OCI-LY7 (cell line): ENCODE results near the gene PEX10. TPM values are rescaled to one million over a fixed set of nuclear protein-coding genes. Genes with fewer than 3 reads are reported as not detected.

Source experiments
- BruUV-seq: library from RNA; stranded (reverse); fragments of 400-500 nt; replicated peaks from 2 replicates; lab custom pipeline; 2021; lab: Mats Ljungman, UMichigan
- CTCF ChIA-PET: fragments of 300-600 bp; sonication (Branson Sonifier 250); formaldehyde crosslinking; loops from one replicate; lab custom pipeline; 2022; ENCODE audit warnings: antibody characterized with exemption; ENCODE audit not compliant: unreplicated experiment; lab: Charles Lee
- POLR2A ChIA-PET: fragments of 300-600 bp; sonication (Branson Sonifier 250); formaldehyde crosslinking; loops from one replicate; lab custom pipeline; 2022; ENCODE audit warnings: antibody characterized with exemption; lab: Charles Lee
- DNase-seq: peaks from one replicate; pipeline ENCODE4 v3.0.0-alpha.2; 2015; ENCODE audit warnings: low spot score
- H2AFZ ChIP-seq: fragments of 200-600 bp; sonication (generic), shearing (Covaris generic); 2 replicates; pipeline ENCODE4 v1.6.1; 2014; ENCODE audit warnings: mild to moderate bottlenecking, antibody characterized with exemption, low read length, moderate library complexity
- H3K27ac ChIP-seq: fragments of 200-600 bp; sonication (generic); 2 replicates; pipeline ENCODE4 v1.5.1; 2014; ENCODE audit warnings: mixed run types, low read depth, mild to moderate bottlenecking, moderate library complexity, low read length, inconsistent platforms; ENCODE audit not compliant: poor library complexity, severe bottlenecking
- H3K36me3 ChIP-seq: fragments of 200-600 bp; sonication (generic); 2 replicates; pipeline ENCODE4 v1.6.1; 2014; ENCODE audit warnings: mild to moderate bottlenecking, antibody characterized with exemption, low read length, moderate library complexity, mixed read lengths; ENCODE audit not compliant: insufficient read depth
- H3K4me1 ChIP-seq: fragments of 200-600 bp; sonication (generic); 2 replicates; pipeline ENCODE4 v1.5.1; 2014; ENCODE audit warnings: mild to moderate bottlenecking, low read length; ENCODE audit not compliant: insufficient read depth, poor library complexity, severe bottlenecking
- H3K4me2 ChIP-seq: fragments of 200-600 bp; sonication (generic); 2 replicates; pipeline ENCODE4 v1.6.1; 2014; ENCODE audit warnings: mild to moderate bottlenecking, low read length
- H3K4me3 ChIP-seq: fragments of 200-600 bp; sonication (generic); 2 replicates; pipeline ENCODE4 v1.5.1; 2014; ENCODE audit warnings: mild to moderate bottlenecking, low read depth, low read length; ENCODE audit not compliant: poor library complexity, severe bottlenecking
- H3K79me2 ChIP-seq: fragments of 200-600 bp; sonication (generic); 2 replicates; pipeline ENCODE4 v1.6.1; 2016; ENCODE audit warnings: low read depth, mild to moderate bottlenecking, low read length, moderate library complexity, mixed read lengths; ENCODE audit not compliant: insufficient read depth
- H3K9me2 ChIP-seq: fragments of 200-600 bp; sonication (generic); 2 replicates; pipeline ENCODE4 v1.6.1; 2016; ENCODE audit warnings: mild to moderate bottlenecking, low read length, mixed read lengths; ENCODE audit not compliant: insufficient read depth
- H3K9me3 ChIP-seq: fragments of 200-600 bp; sonication (generic); 2 replicates; pipeline ENCODE4 v1.6.1; 2014; ENCODE audit warnings: mild to moderate bottlenecking, mixed run types, low read length, mixed read lengths
- H4K20me1 ChIP-seq: fragments of 200-600 bp; sonication (generic); 2 replicates; pipeline ENCODE4 v1.6.1; 2014; ENCODE audit warnings: mild to moderate bottlenecking, antibody characterized with exemption, low read length, moderate library complexity, mixed read lengths; ENCODE audit not compliant: insufficient read depth
- CTCF ChIP-seq: fragments of 200-600 bp; sonication (generic); conservative IDR thresholded peaks from 2 replicates; pipeline ENCODE4 v1.5.1; 2014; ENCODE audit warnings: mild to moderate bottlenecking, antibody characterized with exemption, low read length, moderate library complexity, mixed read lengths
- EZH2phosphoT487 ChIP-seq: fragments of 200-600 bp; sonication (generic); IDR thresholded peaks from 2 replicates; pipeline ENCODE4 v1.6.1; 2018; ENCODE audit warnings: low read depth, borderline replicate concordance, mild to moderate bottlenecking, mixed run types, antibody characterized with exemption, low read length, moderate library complexity, mixed read lengths
- intact Hi-C: fragments of 100-400 bp; cut with micrococcal nuclease; formaldehyde crosslinking; loops from one replicate; pipeline ENCODE4 v1.10.0; 2022; ENCODE audit not compliant: unreplicated experiment
- total RNA-seq, 2 experiments: library from RNA; depleted of rRNA in 1 of 2; stranded (reverse); fragments of >200 nt in 1 of 2; shearing (Covaris generic) in 1 of 2; gene quantifications; 2 replicates each; pipeline ENCODE4 v1.2.3, GENCODE V29; 2014 to 2022

PEX10 gene
- total RNA-seq, 2 experiments from 2014 or later = 23.3 to 24.5 TPM

GRCh38 chr1:2432441-2432844 lies 20.1 kb upstream of the PEX10 start:
- intact Hi-C loops = loop anchor here (5.0 kb wide), 1 partner anchor 115 kb away; no protein-coding TSS in a partner anchor
- no peak for DNase-seq
- H3K79me2 ChIP-seq = no peaks in the 10 kb centered on the region
- H3K4me3 ChIP-seq = no peak overlapping the region
- no peaks in the 10 kb centered on the region for H3K4me1 ChIP-seq
- BruUV-seq = no TSS peak
- H3K4me2 ChIP-seq = no peak overlapping the region
- H3K27ac ChIP-seq = no peak overlapping the region
- ChIA-PET POLR2A (no interaction called here), CTCF (no interaction called here)
- TF ChIP-seq CTCF = no peak
- no peak for TF ChIP-seq EZH2phosphoT487
- H3K9me3 ChIP-seq = no peaks in the 10 kb centered on the region
- H4K20me1 ChIP-seq = no peaks in the 10 kb centered on the region; the same call in 1 of the 2 replicates
- no peak overlapping the region for H2AFZ ChIP-seq
- H3K9me2 ChIP-seq = no peaks in the 10 kb centered on the region
- no peaks in the 10 kb centered on the region for H3K36me3 ChIP-seq

- no peaks in the 10 kb centered on the region for H3K36me3 ChIP-seq
- no peak overlapping the region for H2AFZ ChIP-seq
- H3K27ac ChIP-seq = no peak overlapping the region
- POLR2A ChIA-PET = no interaction called here
- H3K9me3 ChIP-seq = no peaks in the 10 kb centered on the region
- no peak for TF ChIP-seq CTCF
- no peak for TF ChIP-seq EZH2phosphoT487
- H3K4me3 ChIP-seq = no peak overlapping the region
- no peaks in the 10 kb centered on the region; the same call in 1 of the 2 replicates for H4K20me1 ChIP-seq
- H3K79me2 ChIP-seq = no peaks in the 10 kb centered on the region
- no peaks in the 10 kb centered on the region for H3K4me1 ChIP-seq
- no peak for DNase-seq
- BruUV-seq = no TSS peak
- H3K4me2 ChIP-seq = no peak overlapping the region
- CTCF ChIA-PET = no interaction called here
- intact Hi-C loops = loop anchor here (5.0 kb wide), 1 partner anchor 116 kb away; no protein-coding TSS in a partner anchor
- no peaks in the 10 kb centered on the region for H3K9me2 ChIP-seq
Observed at GRCh38 chr1:2431518-2431917, 19.2 kb upstream of the PEX10 start.

- intact Hi-C loops = loop anchor here (5.0 kb wide), 1 partner anchor 116 kb away; no protein-coding TSS in a partner anchor
- TF ChIP-seq EZH2phosphoT487 (no peak), CTCF (no peak)
- H3K4me1 ChIP-seq = no peaks in the 10 kb centered on the region
- no peak for DNase-seq
- no peaks in the 10 kb centered on the region for H3K79me2 ChIP-seq
- H3K27ac ChIP-seq = no peak overlapping the region
- no peaks in the 10 kb centered on the region; the same call in 1 of the 2 replicates for H4K20me1 ChIP-seq
- no TSS peak for BruUV-seq
- no peaks in the 10 kb centered on the region for H3K9me3 ChIP-seq
- H2AFZ ChIP-seq = no peak overlapping the region
- POLR2A ChIA-PET = no interaction called here
- no peaks in the 10 kb centered on the region for H3K9me2 ChIP-seq
- H3K4me2 ChIP-seq = no peak overlapping the region
- CTCF ChIA-PET = no interaction called here
- no peaks in the 10 kb centered on the region for H3K36me3 ChIP-seq
- no peak overlapping the region for H3K4me3 ChIP-seq
Observed at GRCh38 chr1:2431103-2431502, 18.7 kb upstream of the PEX10 start.
